HEK293 (cell line): ENCODE data around the gene CPNE1.
A peak's percentile ranks its signal among the peaks of the same experiment; 100 is the strongest.

Experiments used
- FEZF1 ChIP-seq: fragments of 450-650 bp; formaldehyde crosslinking; IDR thresholded peaks from 2 replicates; pipeline ENCODE4 v1.5.1; 2016; ENCODE audit warnings: missing biosample characterization, missing genetic modification characterization
- KLF9 ChIP-seq: fragments of 450-650 bp; formaldehyde crosslinking; IDR thresholded peaks from 2 replicates; pipeline ENCODE4 v1.5.1; 2016; ENCODE audit warnings: missing biosample characterization, missing genetic modification characterization, low read depth
- REPIN1 ChIP-seq: fragments of 450-650 bp; formaldehyde crosslinking; IDR thresholded peaks from 2 replicates; pipeline ENCODE4 v1.5.1; 2017; ENCODE audit warnings: missing biosample characterization, missing genetic modification characterization, low read depth
- ZBTB20 ChIP-seq: fragments of 450-650 bp; formaldehyde crosslinking; IDR thresholded peaks from 2 replicates; pipeline ENCODE4 v1.5.1; 2016; ENCODE audit warnings: missing biosample characterization, missing genetic modification characterization
- ZFP41 ChIP-seq: fragments of 450-650 bp; formaldehyde crosslinking; IDR thresholded peaks from 2 replicates; pipeline ENCODE4 v1.5.1; 2016; ENCODE audit warnings: missing biosample characterization, missing genetic modification characterization, borderline replicate concordance
- ZIC2 ChIP-seq: fragments of 450-650 bp; formaldehyde crosslinking; IDR thresholded peaks from 2 replicates; pipeline ENCODE4 v1.5.1; 2016; ENCODE audit warnings: missing biosample characterization, missing genetic modification characterization
- ZNF146 ChIP-seq: fragments of 450-650 bp; formaldehyde crosslinking; IDR thresholded peaks from 2 replicates; pipeline ENCODE4 v1.5.1; 2016; ENCODE audit warnings: missing biosample characterization, missing genetic modification characterization
- ZNF184 ChIP-seq: fragments of 450-650 bp; IDR thresholded peaks from 2 replicates; pipeline ENCODE4 v1.5.1; 2018; ENCODE audit warnings: missing biosample characterization, mild to moderate bottlenecking, missing genetic modification characterization
- ZNF202 ChIP-seq: fragments of 450-650 bp; formaldehyde crosslinking; IDR thresholded peaks from 2 replicates; pipeline ENCODE4 v1.5.1; 2016; ENCODE audit warnings: missing biosample characterization, missing genetic modification characterization, borderline replicate concordance
- ZNF48 ChIP-seq: fragments of 450-650 bp; formaldehyde crosslinking; IDR thresholded peaks from 2 replicates; pipeline ENCODE4 v1.5.1; 2016; ENCODE audit warnings: missing biosample characterization, missing genetic modification characterization
- ZNF501 ChIP-seq: fragments of 450-650 bp; formaldehyde crosslinking; IDR thresholded peaks from 2 replicates; pipeline ENCODE4 v1.5.1; 2016; ENCODE audit warnings: missing biosample characterization, missing genetic modification characterization
- ZNF548 ChIP-seq: fragments of 450-650 bp; formaldehyde crosslinking; IDR thresholded peaks from 2 replicates; pipeline ENCODE4 v1.5.1; 2016; ENCODE audit warnings: missing biosample characterization, missing genetic modification characterization
- ZNF555 ChIP-seq: fragments of 450-650 bp; formaldehyde crosslinking; conservative IDR thresholded peaks from 2 replicates; pipeline ENCODE4 v1.5.1; 2017; ENCODE audit warnings: missing biosample characterization, mild to moderate bottlenecking, missing genetic modification characterization, inconsistent platforms
- ZNF560 ChIP-seq: fragments of 450-650 bp; formaldehyde crosslinking; IDR thresholded peaks from 2 replicates; pipeline ENCODE4 v1.5.1; 2017; ENCODE audit warnings: missing biosample characterization, missing genetic modification characterization, borderline replicate concordance
- ZNF664 ChIP-seq: fragments of 450-650 bp; formaldehyde crosslinking; IDR thresholded peaks from 2 replicates; pipeline ENCODE4 v1.5.1; 2016; ENCODE audit warnings: missing biosample characterization, missing genetic modification characterization
- TF ChIP-seq, protein P1 (sequence below): fragments of 450-650 bp; formaldehyde crosslinking; conservative IDR thresholded peaks from 2 replicates; pipeline ENCODE4 v1.5.1; 2016; ENCODE audit warnings: low read depth, missing biosample characterization, missing genetic modification characterization
- TF ChIP-seq, protein P2 (sequence below): fragments of 450-650 bp; formaldehyde crosslinking; IDR thresholded peaks from 2 replicates; pipeline ENCODE4 v1.5.1; 2016; ENCODE audit warnings: missing biosample characterization, missing genetic modification characterization, low read depth
- TF ChIP-seq, protein P3 (sequence below): fragments of 450-650 bp; formaldehyde crosslinking; IDR thresholded peaks from 2 replicates; pipeline ENCODE4 v1.5.1; 2016; ENCODE audit warnings: missing biosample characterization, missing genetic modification characterization, borderline replicate concordance
- TF ChIP-seq, protein P4 (sequence below): fragments of 450-650 bp; formaldehyde crosslinking; IDR thresholded peaks from 2 replicates; pipeline ENCODE4 v1.5.1; 2017; ENCODE audit warnings: missing biosample characterization, missing genetic modification characterization
- TF ChIP-seq, protein P5 (sequence below): fragments of 450-650 bp; formaldehyde crosslinking; IDR thresholded peaks from 2 replicates; pipeline ENCODE4 v1.5.1; 2016; ENCODE audit warnings: missing biosample characterization, missing genetic modification characterization
- TF ChIP-seq, protein P6 (sequence below): fragments of 450-650 bp; formaldehyde crosslinking; IDR thresholded peaks from 2 replicates; pipeline ENCODE4 v1.5.1; 2016; ENCODE audit warnings: missing biosample characterization, missing genetic modification characterization

CPNE1 gene

DNA sequence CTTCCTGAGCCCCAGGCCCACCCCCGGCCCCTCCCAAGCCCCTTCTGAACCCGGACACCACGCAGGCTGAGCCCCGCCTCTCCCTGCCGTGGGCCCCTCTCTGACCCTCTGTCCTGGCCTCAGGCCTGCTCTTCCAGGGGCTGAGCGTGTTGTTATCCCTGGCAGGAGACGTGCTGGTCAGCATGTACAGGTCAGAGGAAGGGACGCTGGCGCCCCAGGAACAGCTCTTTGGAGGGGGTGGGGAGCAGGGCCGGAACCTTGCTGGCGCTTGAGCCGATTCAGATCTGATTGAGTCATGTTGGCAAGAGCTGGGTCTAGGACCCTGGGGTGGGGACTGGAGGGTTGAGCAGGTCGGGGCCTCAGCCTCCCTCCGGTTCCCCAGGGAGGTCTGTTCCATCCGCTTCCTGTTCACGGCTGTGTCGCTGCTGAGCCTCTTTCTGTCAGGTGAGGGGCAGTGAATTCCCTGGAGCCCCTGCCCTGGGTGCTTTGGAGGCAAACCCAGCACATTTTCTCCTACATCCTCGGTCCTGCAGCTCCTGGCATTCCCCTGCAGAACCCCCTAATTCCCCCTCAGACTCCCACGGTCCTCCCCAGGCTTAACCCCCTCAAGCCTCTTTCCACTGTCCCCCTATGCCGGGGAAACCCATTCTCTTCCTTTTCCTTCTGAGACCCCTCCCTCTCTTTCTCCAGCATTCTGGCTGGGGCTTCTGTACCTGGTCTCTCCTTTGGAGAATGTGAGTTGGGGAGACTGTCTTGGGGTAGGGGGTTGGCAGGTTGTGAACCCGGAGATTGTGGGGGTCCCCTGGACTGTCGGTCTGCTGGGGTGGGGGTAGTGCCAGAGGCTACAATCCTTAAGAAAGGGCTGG is 47.1 kb downstream of the CPNE1 start (continued):
- TF ChIP-seq, protein P1, sequence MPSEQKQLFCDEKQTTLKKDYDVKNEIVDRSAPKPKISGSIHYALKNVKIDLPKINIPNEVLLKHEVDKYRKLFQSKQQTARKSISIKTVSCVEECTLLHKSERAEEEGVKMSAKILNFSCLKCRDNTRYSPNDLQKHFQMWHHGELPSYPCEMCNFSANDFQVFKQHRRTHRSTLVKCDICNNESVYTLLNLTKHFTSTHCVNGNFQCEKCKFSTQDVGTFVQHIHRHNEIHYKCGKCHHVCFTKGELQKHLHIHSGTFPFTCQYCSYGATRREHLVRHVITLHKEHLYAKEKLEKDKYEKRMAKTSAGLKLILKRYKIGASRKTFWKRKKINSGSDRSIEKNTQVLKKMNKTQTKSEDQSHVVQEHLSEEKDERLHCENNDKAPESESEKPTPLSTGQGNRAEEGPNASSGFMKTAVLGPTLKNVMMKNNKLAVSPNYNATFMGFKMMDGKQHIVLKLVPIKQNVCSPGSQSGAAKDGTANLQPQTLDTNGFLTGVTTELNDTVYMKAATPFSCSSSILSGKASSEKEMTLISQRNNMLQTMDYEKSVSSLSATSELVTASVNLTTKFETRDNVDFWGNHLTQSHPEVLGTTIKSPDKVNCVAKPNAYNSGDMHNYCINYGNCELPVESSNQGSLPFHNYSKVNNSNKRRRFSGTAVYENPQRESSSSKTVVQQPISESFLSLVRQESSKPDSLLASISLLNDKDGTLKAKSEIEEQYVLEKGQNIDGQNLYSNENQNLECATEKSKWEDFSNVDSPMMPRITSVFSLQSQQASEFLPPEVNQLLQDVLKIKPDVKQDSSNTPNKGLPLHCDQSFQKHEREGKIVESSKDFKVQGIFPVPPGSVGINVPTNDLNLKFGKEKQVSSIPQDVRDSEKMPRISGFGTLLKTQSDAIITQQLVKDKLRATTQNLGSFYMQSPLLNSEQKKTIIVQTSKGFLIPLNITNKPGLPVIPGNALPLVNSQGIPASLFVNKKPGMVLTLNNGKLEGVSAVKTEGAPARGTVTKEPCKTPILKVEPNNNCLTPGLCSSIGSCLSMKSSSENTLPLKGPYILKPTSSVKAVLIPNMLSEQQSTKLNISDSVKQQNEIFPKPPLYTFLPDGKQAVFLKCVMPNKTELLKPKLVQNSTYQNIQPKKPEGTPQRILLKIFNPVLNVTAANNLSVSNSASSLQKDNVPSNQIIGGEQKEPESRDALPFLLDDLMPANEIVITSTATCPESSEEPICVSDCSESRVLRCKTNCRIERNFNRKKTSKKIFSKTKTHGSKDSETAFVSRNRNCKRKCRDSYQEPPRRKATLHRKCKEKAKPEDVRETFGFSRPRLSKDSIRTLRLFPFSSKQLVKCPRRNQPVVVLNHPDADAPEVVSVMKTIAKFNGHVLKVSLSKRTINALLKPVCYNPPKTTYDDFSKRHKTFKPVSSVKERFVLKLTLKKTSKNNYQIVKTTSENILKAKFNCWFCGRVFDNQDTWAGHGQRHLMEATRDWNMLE (tag by site-specific recombination) = no peak
- TF ChIP-seq ZNF202 (tag by site-specific recombination) = no peak
- no peak for TF ChIP-seq ZNF548 (tag by site-specific recombination)
- TF ChIP-seq ZIC2 (tag by site-specific recombination) = peak; percentile 49
- TF ChIP-seq, protein P2, sequence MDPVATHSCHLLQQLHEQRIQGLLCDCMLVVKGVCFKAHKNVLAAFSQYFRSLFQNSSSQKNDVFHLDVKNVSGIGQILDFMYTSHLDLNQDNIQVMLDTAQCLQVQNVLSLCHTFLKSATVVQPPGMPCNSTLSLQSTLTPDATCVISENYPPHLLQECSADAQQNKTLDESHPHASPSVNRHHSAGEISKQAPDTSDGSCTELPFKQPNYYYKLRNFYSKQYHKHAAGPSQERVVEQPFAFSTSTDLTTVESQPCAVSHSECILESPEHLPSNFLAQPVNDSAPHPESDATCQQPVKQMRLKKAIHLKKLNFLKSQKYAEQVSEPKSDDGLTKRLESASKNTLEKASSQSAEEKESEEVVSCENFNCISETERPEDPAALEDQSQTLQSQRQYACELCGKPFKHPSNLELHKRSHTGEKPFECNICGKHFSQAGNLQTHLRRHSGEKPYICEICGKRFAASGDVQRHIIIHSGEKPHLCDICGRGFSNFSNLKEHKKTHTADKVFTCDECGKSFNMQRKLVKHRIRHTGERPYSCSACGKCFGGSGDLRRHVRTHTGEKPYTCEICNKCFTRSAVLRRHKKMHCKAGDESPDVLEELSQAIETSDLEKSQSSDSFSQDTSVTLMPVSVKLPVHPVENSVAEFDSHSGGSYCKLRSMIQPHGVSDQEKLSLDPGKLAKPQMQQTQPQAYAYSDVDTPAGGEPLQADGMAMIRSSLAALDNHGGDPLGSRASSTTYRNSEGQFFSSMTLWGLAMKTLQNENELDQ (tag by site-specific recombination) = no peak
- TF ChIP-seq, protein P3, sequence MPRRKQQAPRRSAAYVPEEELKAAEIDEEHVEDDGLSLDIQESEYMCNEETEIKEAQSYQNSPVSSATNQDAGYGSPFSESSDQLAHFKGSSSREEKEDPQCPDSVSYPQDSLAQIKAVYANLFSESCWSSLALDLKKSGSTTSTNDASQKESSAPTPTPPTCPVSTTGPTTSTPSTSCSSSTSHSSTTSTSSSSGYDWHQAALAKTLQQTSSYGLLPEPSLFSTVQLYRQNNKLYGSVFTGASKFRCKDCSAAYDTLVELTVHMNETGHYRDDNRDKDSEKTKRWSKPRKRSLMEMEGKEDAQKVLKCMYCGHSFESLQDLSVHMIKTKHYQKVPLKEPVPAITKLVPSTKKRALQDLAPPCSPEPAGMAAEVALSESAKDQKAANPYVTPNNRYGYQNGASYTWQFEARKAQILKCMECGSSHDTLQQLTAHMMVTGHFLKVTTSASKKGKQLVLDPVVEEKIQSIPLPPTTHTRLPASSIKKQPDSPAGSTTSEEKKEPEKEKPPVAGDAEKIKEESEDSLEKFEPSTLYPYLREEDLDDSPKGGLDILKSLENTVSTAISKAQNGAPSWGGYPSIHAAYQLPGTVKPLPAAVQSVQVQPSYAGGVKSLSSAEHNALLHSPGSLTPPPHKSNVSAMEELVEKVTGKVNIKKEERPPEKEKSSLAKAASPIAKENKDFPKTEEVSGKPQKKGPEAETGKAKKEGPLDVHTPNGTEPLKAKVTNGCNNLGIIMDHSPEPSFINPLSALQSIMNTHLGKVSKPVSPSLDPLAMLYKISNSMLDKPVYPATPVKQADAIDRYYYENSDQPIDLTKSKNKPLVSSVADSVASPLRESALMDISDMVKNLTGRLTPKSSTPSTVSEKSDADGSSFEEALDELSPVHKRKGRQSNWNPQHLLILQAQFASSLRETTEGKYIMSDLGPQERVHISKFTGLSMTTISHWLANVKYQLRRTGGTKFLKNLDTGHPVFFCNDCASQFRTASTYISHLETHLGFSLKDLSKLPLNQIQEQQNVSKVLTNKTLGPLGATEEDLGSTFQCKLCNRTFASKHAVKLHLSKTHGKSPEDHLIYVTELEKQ (tag by site-specific recombination) = no peak
- no peak for TF ChIP-seq KLF9 (tag by site-specific recombination)
- no peak for TF ChIP-seq ZNF146 (tag by site-specific recombination)
- TF ChIP-seq ZNF48 (tag by site-specific recombination) = no peak
- TF ChIP-seq ZFP41 (tag by site-specific recombination) = no peak
- no peak for TF ChIP-seq ZNF555 (tag by site-specific recombination)
- no peak for TF ChIP-seq ZNF560 (tag by site-specific recombination)
- no peak for TF ChIP-seq ZNF184
- TF ChIP-seq ZNF664 (tag by site-specific recombination) = no peak
- TF ChIP-seq ZBTB20 (tag by site-specific recombination) = peak; percentile 42; the same call in 1 of the 2 replicates
- TF ChIP-seq ZNF501 = no peak
- TF ChIP-seq, protein P4, sequence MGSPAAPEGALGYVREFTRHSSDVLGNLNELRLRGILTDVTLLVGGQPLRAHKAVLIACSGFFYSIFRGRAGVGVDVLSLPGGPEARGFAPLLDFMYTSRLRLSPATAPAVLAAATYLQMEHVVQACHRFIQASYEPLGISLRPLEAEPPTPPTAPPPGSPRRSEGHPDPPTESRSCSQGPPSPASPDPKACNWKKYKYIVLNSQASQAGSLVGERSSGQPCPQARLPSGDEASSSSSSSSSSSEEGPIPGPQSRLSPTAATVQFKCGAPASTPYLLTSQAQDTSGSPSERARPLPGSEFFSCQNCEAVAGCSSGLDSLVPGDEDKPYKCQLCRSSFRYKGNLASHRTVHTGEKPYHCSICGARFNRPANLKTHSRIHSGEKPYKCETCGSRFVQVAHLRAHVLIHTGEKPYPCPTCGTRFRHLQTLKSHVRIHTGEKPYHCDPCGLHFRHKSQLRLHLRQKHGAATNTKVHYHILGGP = no peak
- no peak for TF ChIP-seq FEZF1 (tag by site-specific recombination)
- TF ChIP-seq, protein P5, sequence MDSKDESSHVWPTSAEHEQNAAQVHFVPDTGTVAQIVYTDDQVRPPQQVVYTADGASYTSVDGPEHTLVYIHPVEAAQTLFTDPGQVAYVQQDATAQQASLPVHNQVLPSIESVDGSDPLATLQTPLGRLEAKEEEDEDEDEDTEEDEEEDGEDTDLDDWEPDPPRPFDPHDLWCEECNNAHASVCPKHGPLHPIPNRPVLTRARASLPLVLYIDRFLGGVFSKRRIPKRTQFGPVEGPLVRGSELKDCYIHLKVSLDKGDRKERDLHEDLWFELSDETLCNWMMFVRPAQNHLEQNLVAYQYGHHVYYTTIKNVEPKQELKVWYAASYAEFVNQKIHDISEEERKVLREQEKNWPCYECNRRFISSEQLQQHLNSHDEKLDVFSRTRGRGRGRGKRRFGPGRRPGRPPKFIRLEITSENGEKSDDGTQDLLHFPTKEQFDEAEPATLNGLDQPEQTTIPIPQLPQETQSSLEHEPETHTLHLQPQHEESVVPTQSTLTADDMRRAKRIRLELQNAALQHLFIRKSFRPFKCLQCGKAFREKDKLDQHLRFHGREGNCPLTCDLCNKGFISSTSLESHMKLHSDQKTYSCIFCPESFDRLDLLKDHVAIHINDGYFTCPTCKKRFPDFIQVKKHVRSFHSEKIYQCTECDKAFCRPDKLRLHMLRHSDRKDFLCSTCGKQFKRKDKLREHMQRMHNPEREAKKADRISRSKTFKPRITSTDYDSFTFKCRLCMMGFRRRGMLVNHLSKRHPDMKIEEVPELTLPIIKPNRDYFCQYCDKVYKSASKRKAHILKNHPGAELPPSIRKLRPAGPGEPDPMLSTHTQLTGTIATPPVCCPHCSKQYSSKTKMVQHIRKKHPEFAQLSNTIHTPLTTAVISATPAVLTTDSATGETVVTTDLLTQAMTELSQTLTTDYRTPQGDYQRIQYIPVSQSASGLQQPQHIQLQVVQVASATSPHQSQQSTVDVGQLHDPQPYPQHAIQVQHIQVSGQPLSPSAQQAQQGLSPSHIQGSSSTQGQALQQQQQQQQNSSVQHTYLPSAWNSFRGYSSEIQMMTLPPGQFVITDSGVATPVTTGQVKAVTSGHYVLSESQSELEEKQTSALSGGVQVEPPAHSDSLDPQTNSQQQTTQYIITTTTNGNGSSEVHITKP (tag by site-specific recombination) = peak; percentile 86
- no peak for TF ChIP-seq REPIN1 (tag by site-specific recombination)
- TF ChIP-seq, protein P6, sequence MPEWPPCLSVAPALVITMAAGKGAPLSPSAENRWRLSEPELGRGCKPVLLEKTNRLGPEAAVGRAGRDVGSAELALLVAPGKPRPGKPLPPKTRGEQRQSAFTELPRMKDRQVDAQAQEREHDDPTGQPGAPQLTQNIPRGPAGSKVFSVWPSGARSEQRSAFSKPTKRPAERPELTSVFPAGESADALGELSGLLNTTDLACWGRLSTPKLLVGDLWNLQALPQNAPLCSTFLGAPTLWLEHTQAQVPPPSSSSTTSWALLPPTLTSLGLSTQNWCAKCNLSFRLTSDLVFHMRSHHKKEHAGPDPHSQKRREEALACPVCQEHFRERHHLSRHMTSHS = no peak
